SK-N-SH (cell line): ENCODE measurements around the gene C14orf180.

Experiments used
- EP300 ChIP-seq, 2 experiments: IDR thresholded peaks; 2 replicates each; pipeline versions ENCODE4 v1.4.0 to v1.6.1; 2012; ENCODE audit warnings: borderline replicate concordance in 1 of 2, low read depth in 1 of 2, low read length in 1 of 2
- GABPA ChIP-seq: IDR thresholded peaks from 2 replicates; pipeline ENCODE4 v1.4.0; 2012; ENCODE audit warnings: low read depth, mild to moderate bottlenecking
- NRF1 ChIP-seq: IDR thresholded peaks from 2 replicates; pipeline ENCODE4 v1.6.1; 2012; ENCODE audit warnings: low read depth, mild to moderate bottlenecking, low read length
- RFX5 ChIP-seq: IDR thresholded peaks from 2 replicates; pipeline ENCODE4 v1.6.1; 2012; ENCODE audit warnings: mild to moderate bottlenecking, improper control_type of control experiment, low read length
- TF ChIP-seq, protein P1 (sequence below): fragments of 200-600 bp; sonication (generic); IDR thresholded peaks from 2 replicates; pipeline ENCODE4 v1.6.1; 2017; ENCODE audit warnings: antibody characterized with exemption, mild to moderate bottlenecking, moderate library complexity
- TF ChIP-seq, protein P2 (sequence below): IDR thresholded peaks from 2 replicates; pipeline ENCODE4 v1.4.0; 2012; ENCODE audit warnings: low read depth
- TF ChIP-seq, protein P3 (sequence below): IDR thresholded peaks from 2 replicates; pipeline ENCODE4; 2012
- TF ChIP-seq, protein P4 (sequence below): fragments of 150-350 bp; IDR thresholded peaks from 2 replicates; pipeline ENCODE4 v1.6.1; 2016; ENCODE audit warnings: mild to moderate bottlenecking, low read depth, low read length

DNA sequence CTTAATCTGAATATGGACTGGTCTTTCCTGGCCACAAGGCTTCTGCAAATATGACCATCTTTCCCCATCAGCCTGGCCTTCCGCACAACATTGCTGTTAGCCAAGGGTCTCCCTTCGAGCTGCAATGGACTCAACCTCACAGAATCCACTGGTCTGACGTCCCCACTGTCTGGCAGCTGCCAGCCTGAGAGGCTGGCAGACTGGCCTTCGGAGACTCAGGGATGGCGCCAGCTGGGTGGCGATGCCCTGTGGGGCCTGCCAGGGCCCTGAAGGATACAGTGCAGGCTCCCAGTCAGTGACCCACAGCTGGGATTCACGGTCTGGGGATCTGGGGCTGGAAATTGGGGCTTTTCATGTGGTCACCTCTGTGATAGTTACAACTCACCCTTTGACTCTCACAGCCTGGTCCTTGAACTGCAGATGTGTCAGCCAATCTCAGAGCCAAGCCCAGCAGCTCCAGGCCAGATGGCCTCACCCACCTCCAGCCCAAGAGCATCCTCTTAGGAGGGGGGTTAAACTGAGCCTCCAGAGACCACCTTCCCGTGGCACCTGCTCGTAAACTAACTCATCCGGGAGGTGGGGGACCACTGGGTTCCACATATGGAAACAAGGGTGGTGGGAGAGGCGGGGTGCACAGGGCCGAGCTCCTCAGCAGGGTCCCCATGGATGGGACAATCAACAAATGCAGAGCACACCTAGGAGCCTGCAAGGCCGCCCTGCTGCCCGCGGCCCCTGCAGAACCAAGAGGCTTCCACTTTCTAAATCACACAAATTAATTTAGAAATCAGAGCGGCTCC lies 21.1 kb upstream of the C14orf180 start:
- no peak for TF ChIP-seq RFX5
- TF ChIP-seq, protein P1, sequence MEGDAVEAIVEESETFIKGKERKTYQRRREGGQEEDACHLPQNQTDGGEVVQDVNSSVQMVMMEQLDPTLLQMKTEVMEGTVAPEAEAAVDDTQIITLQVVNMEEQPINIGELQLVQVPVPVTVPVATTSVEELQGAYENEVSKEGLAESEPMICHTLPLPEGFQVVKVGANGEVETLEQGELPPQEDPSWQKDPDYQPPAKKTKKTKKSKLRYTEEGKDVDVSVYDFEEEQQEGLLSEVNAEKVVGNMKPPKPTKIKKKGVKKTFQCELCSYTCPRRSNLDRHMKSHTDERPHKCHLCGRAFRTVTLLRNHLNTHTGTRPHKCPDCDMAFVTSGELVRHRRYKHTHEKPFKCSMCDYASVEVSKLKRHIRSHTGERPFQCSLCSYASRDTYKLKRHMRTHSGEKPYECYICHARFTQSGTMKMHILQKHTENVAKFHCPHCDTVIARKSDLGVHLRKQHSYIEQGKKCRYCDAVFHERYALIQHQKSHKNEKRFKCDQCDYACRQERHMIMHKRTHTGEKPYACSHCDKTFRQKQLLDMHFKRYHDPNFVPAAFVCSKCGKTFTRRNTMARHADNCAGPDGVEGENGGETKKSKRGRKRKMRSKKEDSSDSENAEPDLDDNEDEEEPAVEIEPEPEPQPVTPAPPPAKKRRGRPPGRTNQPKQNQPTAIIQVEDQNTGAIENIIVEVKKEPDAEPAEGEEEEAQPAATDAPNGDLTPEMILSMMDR = no peak
- TF ChIP-seq, protein P2, sequence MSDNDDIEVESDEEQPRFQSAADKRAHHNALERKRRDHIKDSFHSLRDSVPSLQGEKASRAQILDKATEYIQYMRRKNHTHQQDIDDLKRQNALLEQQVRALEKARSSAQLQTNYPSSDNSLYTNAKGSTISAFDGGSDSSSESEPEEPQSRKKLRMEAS = no peak
- TF ChIP-seq NRF1 = no peak
- TF ChIP-seq GABPA = no peak
- TF ChIP-seq, protein P3, sequence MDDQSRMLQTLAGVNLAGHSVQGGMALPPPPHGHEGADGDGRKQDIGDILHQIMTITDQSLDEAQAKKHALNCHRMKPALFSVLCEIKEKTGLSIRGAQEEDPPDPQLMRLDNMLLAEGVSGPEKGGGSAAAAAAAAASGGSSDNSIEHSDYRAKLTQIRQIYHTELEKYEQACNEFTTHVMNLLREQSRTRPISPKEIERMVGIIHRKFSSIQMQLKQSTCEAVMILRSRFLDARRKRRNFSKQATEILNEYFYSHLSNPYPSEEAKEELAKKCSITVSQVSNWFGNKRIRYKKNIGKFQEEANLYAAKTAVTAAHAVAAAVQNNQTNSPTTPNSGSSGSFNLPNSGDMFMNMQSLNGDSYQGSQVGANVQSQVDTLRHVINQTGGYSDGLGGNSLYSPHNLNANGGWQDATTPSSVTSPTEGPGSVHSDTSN = no peak
- TF ChIP-seq, protein P4, sequence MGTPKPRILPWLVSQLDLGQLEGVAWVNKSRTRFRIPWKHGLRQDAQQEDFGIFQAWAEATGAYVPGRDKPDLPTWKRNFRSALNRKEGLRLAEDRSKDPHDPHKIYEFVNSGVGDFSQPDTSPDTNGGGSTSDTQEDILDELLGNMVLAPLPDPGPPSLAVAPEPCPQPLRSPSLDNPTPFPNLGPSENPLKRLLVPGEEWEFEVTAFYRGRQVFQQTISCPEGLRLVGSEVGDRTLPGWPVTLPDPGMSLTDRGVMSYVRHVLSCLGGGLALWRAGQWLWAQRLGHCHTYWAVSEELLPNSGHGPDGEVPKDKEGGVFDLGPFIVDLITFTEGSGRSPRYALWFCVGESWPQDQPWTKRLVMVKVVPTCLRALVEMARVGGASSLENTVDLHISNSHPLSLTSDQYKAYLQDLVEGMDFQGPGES = no peak
- TF ChIP-seq EP300 (IDR thresholded peaks at IDR 0.05; ENCODE audit: borderline replicate concordance in 1 of 2, low read depth in 1 of 2, low read length in 1 of 2) = no peak
